Neutrophil (primary cell): ENCODE data around the gene TUBB6.

Experiments used
- H3K27ac ChIP-seq: fragments of 200-600 bp; sonication (generic); 2 replicates; pipeline ENCODE4 v1.5.1; 2016; ENCODE audit warnings: mild to moderate bottlenecking, moderate library complexity
- H3K27me3 ChIP-seq: fragments of 200-600 bp; sonication (generic); 2 replicates; pipeline ENCODE4 v1.6.0; 2016; ENCODE audit warnings: mild to moderate bottlenecking
- H3K36me3 ChIP-seq: fragments of 200-600 bp; sonication (generic); 2 replicates; pipeline ENCODE4 v1.5.1; 2017
- H3K4me1 ChIP-seq, 2 experiments: fragments of 200-600 bp in 1 of 2; sonication (generic) in 1 of 2; 1 replicate in 1 of 2; 2 replicates in 1 of 2; pipeline versions ENCODE4 v1.5.1 to v1.6.1; 2013 to 2016; ENCODE audit warnings: low read depth in 1 of 2, low read length in 1 of 2, mild to moderate bottlenecking in 1 of 2, moderate library complexity in 1 of 2; ENCODE audit not compliant: control insufficient read depth in 1 of 2, insufficient read depth in 1 of 2
- H3K4me3 ChIP-seq, 2 experiments: fragments of 200-600 bp in 1 of 2; sonication (generic) in 1 of 2; 1 replicate in 1 of 2; 2 replicates in 1 of 2; pipeline ENCODE4 v1.5.1; 2013 to 2016; ENCODE audit warnings: low read depth in 1 of 2, low read length in 1 of 2, mild to moderate bottlenecking in 1 of 2, moderate library complexity in 1 of 2
- H3K9me3 ChIP-seq: fragments of 200-600 bp; sonication (generic); 2 replicates; pipeline ENCODE4 v1.5.1; 2016
- TF ChIP-seq, protein P1 (sequence below): fragments of 200-600 bp; sonication (generic); IDR thresholded peaks from 2 replicates; pipeline ENCODE4 v1.5.1; 2016; ENCODE audit warnings: antibody characterized with exemption

Gene TUBB6

DNA sequence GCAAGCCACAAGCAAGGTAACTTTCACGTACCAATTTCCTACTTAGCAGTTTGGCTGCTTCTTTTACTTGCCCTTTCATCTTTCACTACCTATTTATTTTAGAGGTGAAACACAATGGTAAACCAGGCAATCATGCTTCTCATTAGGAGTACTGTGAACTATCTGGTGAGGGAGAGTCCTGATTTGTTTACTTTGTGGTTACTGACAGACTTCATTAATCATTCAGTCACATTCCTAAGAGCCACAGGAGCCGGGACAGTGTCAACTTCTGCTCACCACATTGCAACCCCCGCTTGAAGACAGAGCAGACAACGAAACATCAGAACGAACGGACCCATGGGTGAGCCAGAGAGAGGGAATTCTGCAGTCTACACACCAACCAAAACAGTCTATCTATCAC, 28.8 kb downstream of the TUBB6 start:
- peaks cover 42% of the 10 kb centered on the region for H3K36me3 ChIP-seq
- H3K9me3 ChIP-seq, result no peaks in the 10 kb centered on the region
- H3K27ac ChIP-seq, result no peak overlapping the region
- no peaks in the 10 kb centered on the region for H3K4me1 ChIP-seq
- H3K27me3 ChIP-seq, result no peaks in the 10 kb centered on the region
- TF ChIP-seq, protein P1, sequence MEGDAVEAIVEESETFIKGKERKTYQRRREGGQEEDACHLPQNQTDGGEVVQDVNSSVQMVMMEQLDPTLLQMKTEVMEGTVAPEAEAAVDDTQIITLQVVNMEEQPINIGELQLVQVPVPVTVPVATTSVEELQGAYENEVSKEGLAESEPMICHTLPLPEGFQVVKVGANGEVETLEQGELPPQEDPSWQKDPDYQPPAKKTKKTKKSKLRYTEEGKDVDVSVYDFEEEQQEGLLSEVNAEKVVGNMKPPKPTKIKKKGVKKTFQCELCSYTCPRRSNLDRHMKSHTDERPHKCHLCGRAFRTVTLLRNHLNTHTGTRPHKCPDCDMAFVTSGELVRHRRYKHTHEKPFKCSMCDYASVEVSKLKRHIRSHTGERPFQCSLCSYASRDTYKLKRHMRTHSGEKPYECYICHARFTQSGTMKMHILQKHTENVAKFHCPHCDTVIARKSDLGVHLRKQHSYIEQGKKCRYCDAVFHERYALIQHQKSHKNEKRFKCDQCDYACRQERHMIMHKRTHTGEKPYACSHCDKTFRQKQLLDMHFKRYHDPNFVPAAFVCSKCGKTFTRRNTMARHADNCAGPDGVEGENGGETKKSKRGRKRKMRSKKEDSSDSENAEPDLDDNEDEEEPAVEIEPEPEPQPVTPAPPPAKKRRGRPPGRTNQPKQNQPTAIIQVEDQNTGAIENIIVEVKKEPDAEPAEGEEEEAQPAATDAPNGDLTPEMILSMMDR, result no peak
- H3K4me3 ChIP-seq, result no peak overlapping the region

DNA sequence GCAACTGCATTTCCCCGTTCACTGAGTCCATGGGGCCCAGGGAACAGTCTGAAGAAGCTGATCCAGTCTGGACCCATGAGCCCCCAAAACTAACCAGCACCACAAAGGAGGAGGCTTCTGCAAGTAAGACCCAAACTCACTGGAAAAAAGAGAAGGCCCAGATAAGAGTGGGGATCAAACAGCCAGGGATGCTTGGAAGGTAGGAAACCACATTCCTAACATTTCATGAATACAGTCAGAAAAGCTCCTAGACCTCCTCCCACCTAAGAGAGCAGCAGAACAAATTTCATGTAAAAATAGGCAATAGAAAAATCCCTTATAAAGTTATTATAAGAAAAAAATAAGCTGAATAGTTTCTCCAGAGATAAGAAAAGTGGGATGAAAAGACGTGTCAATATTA, 30.3 kb downstream of the TUBB6 start:
- Histone ChIP-seq H3K27me3 (no peaks in the 10 kb centered on the region), H3K36me3 (peaks cover 46% of the 10 kb centered on the region), H3K27ac (no peak overlapping the region), H3K9me3 (no peaks in the 10 kb centered on the region), H3K4me1 (no peaks in the 10 kb centered on the region), H3K4me3 (no peak overlapping the region)
- TF ChIP-seq, protein P1, result no peak

DNA sequence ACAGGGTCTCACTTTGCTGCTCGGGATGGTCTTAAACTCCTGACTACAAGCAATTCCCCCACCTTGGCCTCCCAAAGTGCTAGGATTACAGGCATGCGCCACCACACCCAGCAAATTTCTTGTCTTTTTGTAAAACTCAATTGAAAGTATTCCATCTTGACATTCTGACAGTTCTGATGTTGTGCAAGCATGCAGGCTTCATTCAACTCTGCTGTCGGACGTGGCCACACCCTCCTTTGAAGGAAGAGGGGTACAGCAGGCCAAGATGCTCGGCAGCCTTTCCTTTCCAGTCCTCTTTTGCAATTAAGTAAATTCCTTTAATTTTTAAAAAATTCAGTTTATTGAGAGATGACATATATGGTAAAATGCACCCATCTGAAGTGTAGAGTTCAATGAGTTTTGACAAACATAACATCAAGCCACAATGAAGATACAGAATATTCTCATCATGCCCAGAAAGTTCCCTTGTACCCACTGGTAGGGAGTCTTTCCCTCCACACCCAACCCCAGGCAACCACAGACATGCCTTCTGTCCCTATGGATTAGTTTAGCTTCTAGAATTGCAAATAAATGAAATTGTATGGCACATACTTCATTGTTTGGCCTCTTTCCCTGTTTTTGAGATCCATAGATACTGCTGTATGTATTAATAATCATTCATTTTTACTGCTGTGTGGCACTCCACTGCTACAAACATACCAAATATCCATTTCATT, 33.1 kb downstream of the TUBB6 start:
- peaks cover 43% of the 10 kb centered on the region for H3K36me3 ChIP-seq
- no peaks in the 10 kb centered on the region for H3K27me3 ChIP-seq
- TF ChIP-seq, protein P1, result no peak

GRCh38 chr18:12342661-12343060, 34.6 kb downstream of the TUBB6 start:
- no peaks in the 10 kb centered on the region for H3K27me3 ChIP-seq
- H3K36me3 ChIP-seq, result peaks cover 39% of the 10 kb centered on the region

More for the DNA sequence above, 33.1 kb downstream of the TUBB6 start:
- Histone ChIP-seq H3K4me1 (no peaks in the 10 kb centered on the region), H3K4me3 (no peak overlapping the region), H3K27ac (no peak overlapping the region), H3K9me3 (no peaks in the 10 kb centered on the region)

GRCh38 chr18:12345491-12346239, 37.6 kb downstream of the TUBB6 start:
- no peaks in the 10 kb centered on the region for H3K4me1 ChIP-seq
- H3K9me3 ChIP-seq, result no peaks in the 10 kb centered on the region
- no peaks in the 10 kb centered on the region for H3K27me3 ChIP-seq
- no peak overlapping the region for H3K27ac ChIP-seq
- TF ChIP-seq, protein P1, result no peak
- H3K36me3 ChIP-seq, result peaks cover 52% of the 10 kb centered on the region
- H3K4me3 ChIP-seq, result no peak overlapping the region

More at GRCh38 chr18:12342661-12343060, 34.6 kb downstream of the TUBB6 start:
- no peak overlapping the region for H3K4me3 ChIP-seq
- TF ChIP-seq, protein P1, result no peak
- no peak overlapping the region for H3K27ac ChIP-seq
- no peaks in the 10 kb centered on the region for H3K9me3 ChIP-seq
- H3K4me1 ChIP-seq, result no peaks in the 10 kb centered on the region
